ENCODE measurements around the gene PORCN.
"Not testable (repeated sequence)": the region's sequence is repeated elsewhere in the genome, so short reads cannot be mapped to it uniquely, and the experiment has no call there.

PORCN gene

GRCh38 chrX:48548871-48549270, 40.1 kb downstream of the PORCN start:
- no peak for DNase-seq

- DNase-seq, result not testable (repeated sequence)
These were observed 47.0 kb downstream of the PORCN start for GRCh38 chrX:48555731-48556325.

DNA sequence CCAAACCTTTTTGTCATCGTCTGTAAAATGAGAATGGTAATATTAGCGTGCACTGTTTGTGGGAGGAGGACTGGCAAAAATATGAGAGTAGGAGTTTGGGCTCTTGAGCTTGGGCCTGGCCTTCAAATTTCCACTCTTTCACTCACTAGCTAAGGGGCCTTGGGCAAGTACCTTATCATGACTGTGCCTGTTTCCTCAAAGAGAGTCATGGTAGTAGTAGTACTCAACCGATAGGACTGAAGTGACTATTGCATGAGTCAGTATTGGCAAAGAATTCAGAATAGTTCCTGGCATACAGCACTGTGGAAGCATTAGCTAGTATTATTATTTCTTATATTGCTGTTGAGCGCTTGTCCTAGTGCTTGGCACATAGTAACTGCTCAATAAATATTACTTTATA, 49.5 kb downstream of the PORCN start:
- no peak for DNase-seq

GRCh38 chrX:48559636-48560035, 50.8 kb downstream of the PORCN start:
- no peak for DNase-seq

DNA sequence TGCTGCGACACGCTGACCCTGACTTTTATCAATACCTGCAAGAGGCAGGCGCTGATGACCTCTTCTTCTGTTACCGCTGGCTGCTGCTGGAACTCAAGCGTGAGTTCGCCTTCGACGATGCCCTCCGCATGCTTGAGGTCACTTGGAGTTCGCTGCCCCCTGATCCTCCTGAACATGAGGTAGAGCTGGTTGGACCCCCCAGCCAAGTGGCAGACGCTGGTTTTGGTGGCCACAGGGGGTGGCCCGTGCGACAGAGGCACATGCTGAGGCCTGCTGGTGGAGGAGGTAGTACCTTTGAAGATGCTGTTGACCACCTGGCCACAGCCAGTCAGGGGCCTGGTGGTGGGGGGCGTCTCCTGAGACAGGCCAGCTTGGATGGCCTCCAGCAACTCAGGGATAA, 51.3 kb downstream of the PORCN start:
- DNase-seq, result no peak

- no peak for DNase-seq
These were observed 51.9 kb downstream of the PORCN start for GRCh38 chrX:48560681-48561080.

GRCh38 chrX:48569958-48570357, 61.2 kb downstream of the PORCN start:
- DNase-seq, result no peak
